GM11168 (cell line): ENCODE data around the gene THOP1.

Experiments
- in situ Hi-C: fragments of 300-500 bp; cut with MboI; formaldehyde crosslinking; loops from one replicate; pipeline ENCODE4 v1.12.0; 2022; ENCODE audit warnings: low sequenced_read_pairs; ENCODE audit not compliant: unreplicated experiment

The THOP1 gene

DNA sequence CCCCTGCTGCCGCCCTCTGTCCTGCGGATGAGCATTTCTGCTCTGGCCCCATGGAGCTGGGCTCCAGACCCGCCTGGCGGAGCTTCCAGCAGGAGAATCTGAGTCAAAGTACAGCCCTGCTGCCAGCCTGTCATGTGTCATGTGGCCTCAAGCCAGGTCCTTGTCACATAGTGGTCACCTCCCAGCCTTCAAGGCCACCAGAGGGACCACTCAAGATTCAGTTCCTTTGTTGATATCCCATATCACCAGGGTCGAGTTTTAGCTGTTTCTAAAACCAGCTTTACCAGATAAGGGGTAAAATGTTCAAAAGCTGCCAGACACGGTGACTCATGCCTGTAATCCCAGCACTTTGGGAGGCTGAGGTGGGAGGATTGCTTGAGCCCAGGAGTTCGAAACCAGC, 13.4 kb downstream of the THOP1 start:
- in situ Hi-C loops, result no loop called here

DNA sequence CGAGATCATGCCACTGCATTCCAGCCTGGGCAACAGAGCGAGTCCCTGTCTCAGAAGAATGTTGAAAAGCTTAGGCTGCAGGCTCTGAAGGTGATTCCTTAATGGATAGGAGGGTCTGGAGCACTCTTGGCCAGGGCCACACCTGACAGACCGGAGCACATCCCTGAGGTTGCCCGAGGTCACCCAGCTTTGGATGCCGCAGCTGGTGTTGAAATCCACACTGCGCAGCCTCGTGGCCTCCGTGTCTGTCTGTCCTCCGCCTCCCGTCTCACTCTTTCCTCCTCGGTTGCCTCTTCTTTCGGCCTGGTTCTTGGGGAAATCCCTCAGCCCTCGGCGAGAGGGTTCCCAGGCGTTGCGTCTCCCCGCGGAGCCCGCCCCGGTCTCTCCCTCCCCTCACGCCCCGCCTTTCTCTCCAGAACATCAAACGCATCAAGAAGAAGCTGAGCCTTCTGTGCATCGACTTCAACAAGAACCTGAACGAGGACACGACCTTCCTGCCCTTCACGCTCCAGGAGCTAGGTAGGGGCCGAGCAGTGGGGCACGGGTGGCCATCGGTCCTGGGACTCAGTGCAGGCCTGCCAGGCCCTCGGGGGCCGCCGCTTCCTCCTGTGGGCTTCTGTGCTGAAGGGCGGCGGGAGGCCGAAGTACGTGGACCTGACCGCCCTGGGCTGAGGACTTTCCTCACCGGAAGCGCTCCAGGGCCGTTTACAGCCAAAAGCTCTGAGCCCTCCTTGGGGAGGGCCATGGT, 14.1 kb downstream of the THOP1 start:
- in situ Hi-C loops, result no loop called here

DNA sequence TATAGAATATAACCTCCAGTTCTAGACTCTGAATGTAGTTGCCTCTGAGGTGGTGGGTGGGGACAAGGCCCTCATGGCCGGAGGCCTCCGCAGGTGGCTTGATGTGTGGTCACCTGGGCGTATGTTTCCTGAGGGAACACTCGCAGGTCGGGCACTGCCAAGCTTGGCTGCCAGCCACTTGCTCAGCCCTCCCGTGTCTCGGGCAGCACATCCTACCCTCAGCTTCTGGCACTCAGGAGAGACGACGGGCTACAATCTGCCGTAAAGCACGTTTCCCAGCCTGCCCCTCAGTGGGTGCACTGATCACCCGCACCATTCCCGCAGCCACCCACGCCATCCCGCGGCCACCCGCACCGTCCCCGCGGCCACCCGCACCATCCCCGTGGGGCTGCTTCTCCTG, 15.2 kb downstream of the THOP1 start:
- in situ Hi-C loops, result no loop called here

DNA sequence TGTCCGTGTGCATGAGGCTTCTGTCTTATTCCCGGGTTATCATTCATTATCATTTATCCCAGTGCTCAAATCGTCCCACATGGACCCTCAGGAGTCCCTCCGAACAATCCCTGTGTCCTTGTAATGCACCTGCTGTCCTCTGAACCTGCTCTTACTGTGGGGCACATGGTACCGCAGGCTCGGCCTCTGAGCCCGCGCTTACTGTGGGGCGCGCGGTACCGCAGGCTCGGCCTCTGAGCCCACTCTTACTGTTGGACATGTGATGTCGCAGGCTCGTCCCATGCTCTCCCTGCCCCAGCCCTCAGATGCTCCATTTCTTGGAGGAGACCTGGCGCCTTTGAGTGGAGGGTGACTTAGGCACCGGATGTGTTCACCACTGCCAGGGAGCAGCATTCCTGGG, 17.5 kb downstream of the THOP1 start:
- in situ Hi-C loops, result no loop called here

DNA sequence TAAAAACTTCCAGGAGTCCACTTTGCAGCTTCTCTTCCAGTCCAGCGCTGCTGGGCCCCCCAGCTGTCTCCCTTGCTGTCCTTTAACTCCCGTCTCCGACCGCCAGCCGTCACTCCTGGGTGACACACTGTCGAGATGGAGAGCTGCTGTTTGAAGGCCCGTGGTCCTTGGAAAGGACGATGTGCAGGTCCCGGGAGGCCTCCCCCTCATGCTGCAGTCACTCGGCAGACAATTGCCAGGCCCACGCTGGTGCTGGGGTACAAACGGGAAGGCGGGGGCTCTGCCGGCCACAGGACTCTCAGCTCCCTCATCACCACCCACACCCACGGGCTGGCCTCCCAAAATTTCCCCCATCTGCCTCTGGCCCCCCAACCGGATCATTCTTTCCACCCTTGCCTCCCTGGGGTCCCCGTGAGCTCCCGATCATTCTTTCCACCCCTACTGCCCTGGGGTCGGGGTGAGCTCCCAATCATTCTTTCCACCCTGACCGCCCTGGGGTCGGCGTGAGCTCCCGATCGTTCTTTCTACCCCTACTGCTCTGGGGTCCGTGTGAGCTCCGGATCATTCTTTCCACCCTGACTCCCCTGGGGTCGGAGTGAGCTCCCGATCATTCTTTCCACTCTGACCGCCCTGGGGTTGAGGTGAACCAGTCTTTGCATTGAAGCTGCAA, 18.3 kb downstream of the THOP1 start:
- in situ Hi-C loops, result no loop called here

DNA sequence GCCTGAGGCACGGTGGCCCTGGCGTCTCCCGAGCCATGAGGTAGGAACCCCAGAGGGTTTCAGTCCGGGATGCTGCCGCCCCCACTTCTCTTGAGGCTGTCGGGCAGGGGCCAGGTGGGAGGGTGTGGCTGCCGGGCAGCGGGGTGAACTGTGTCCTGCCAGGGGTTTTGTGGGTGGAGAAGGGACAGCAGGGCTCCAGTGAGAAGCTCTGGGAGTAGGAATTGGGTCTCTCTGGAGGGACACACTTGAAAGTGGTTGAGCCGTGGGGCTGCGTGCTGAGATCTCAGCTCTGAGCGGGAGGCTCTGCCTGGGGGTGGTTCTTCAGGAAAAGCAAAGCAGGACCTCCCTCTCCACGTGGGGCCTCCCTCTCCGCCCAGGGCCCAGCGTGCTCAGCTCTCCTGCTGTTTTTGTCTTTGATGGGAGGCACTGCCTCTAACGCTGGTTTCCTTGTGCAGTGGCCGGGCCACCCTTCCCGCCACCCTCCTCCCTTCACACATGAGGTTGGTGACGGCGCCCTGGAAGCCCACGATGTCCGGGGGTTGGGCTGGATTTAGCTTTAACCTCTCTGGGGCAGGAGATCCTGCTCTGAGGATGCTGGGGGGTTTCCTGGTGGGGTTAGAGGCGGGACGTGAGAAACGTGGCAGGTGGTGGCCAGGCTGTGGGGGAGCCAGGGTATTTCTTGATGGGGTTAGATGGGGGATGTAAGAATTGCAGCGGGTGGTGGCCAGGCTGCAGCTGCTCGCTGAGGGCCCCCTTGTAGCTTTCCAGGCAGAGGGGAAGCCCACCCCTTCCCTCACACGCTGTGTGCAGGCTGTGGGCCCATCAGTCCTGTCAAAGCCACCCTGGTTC, 19.1 kb downstream of the THOP1 start:
- in situ Hi-C loops, result no loop called here

DNA sequence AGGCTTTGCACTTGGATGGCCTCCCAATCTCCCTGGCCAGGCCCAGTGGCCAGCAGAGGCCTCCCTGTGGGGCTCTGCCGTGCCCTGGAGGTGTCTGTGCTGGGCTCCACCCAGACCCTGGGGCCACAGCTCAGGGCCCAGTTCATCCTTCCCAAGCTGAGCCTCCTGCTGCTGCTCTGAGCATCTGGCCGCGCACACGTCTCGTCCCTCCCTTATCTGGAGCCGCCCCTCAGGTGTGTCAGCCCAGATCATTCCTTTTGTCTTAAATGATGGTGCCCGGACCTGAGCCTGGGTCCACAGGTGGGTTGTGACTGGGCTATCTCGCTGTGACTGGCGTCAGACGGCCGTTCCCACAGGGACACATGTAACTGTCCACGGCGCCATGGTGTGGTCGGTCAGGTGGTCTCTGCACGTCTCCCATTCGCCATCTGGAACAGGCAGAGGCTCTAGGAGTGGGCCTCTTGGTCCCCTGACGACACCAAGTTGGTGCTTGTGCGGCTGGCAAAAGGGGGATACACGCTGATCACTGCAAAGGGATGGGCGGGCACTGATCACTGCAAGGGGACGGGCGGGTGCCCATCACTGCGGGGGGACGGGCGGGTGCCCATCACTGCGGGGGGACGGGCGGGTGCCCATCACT, 20.1 kb downstream of the THOP1 start:
- in situ Hi-C loops, result no loop called here

DNA sequence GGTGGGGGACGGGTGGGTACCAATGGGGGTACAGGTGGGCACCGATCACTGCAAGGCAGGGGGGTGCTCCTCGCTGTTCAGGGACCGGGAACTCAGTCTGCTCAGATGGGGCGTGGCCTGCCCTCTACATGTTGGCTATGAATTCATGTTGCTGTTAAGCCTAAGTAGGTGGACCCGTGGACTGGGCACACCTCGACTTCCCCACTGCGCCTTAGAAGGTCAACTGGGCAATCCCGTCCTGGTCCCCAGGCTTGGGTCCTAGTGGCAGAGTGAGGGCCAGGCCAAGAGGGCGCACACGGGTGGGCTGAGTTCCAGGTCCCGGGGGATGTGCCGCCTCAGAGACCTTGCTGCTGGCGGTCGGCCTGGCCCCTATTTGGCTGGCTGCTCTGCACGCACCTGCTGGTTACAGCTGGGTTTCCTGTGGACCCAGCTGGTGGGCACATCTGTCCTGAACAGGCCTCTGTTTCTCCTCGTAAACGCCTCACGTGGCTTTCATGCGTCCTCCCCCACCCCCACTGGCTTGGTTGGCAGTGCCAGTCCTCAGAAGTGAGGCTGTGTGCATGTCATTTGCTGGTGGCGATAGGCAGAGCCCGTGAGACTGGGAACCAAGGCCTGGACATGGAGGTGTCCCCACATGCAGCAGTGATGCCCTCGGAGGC, 20.8 kb downstream of the THOP1 start:
- in situ Hi-C loops, result no loop called here

DNA sequence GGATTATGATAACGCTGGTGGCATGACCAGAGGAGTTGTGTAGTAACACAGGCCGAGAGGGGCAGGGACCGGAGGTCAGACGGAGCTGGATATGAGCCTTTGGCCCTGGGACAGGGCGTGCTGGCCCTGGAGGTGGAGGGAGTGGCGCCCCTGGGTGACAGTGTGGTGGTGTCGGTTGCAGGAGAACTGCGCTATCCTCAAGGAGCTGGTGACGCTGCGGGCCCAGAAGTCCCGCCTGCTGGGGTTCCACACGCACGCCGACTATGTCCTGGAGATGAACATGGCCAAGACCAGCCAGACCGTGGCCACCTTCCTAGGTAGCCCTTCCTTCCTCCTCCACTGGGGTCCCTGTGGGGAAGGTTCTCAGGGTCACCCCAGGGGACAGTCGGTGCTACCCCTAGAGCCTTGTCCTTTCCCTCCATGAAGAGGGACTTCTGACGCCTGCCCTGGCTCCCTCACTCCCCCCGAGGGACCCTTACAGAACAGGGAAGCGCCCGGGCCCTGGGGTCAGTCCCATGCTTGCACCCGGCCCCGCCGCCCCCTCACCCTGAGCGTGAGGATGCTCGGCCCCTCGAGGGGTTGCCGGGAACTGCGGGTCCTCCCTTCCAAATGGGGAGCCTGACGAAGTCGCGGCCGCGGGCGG, 21.6 kb downstream of the THOP1 start:
- in situ Hi-C loops, result no loop called here

DNA sequence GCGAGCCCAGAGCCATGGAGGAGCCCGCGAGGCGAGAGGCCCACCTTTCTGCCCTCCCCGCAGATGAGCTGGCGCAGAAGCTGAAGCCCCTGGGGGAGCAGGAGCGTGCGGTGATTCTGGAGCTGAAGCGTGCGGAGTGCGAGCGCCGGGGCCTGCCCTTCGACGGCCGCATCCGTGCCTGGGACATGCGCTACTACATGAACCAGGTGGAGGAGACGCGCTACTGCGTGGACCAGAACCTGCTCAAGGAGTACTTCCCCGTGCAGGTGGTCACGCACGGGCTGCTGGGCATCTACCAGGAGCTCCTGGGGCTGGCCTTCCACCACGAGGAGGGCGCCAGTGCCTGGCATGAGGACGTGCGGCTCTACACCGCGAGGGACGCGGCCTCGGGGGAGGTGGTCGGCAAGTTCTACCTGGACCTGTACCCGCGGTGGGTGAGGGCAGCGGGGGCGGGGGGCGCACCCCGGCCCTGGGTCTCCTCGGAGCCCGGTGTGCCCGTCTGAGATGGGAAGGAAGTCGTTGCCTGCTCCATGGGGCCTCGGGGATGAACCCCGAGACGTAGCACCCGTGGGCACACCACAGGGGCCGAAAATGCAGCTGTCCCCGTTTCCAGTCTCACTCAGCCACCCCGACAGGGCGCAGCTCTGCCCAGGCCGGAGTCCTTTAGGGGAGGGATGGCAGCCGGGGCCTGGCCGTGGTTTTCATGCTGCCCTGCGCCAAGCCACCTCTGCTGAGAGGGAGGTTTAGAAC, 22.3 kb downstream of the THOP1 start:
- in situ Hi-C loops, result no loop called here

DNA sequence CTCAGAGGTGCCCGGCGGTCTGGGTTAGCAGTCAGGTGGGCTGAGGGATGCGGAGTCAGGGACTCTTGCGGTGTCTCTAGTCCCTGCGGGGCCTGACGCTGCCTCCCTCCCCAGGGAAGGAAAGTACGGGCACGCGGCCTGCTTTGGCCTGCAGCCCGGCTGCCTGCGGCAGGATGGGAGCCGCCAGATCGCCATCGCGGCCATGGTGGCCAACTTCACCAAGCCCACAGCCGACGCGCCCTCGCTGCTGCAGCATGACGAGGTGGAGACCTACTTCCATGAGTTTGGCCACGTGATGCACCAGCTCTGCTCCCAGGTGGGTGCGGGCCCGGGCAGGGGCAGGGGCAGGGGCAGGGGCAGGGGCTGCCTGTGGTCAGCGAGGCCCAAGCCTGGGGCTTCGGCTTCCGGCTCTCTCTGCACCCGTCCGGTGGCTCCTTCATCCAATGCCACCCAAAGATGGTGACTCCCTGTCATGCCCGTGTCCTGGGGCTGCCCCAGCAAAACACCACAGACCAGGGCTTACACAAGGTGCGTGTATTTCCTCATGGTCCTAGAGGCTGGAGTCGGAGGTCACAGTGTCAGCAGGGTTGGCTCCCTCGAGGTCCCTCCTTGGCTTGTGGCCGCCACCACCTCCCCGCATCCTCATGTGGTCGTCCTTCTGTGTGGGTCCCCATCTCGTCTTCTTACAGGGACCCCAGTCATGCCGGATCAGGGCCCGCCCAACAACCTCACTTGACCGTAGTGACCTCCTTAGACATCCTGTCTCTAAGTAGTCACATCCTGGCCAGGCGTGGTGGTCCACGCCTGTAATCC, 23.0 kb downstream of the THOP1 start:
- in situ Hi-C loops, result no loop called here

DNA sequence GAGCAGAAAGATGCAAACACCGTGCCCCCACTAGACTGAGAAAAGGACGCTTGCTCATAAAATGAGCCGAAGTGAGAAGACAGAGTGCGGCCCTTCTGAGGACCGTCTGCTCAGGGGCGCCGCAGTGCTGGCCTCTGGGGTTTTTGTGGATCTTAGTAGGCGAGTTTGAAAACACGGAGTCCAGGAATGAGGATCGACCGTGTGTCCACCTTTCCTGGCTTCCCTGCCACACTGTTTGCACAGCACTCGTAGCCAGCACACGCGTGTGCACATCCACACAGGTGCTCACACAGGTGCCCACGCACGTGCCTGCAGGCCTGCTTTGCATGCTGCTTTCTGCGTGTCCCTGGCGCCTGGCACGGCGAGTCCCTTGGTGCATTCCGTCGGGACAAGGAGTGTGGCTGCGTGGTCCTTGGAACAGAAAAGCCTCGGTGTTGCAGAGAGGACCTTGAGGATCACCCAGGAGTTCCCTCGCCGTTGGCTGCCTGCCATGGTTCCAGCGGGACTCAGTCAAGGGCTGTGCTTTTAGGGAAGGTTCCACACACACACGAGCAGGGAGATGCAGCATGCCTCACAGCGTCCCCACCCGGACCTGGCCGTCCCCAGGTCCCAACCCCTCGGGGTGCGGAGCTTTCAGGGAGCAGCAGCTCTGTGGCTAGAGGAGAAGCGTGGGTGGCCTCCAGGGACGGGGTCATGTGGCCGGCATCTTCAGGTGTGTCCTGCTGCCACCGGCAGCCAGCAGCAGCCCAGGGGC, 24.3 kb downstream of the THOP1 start:
- in situ Hi-C loops, result no loop called here

DNA sequence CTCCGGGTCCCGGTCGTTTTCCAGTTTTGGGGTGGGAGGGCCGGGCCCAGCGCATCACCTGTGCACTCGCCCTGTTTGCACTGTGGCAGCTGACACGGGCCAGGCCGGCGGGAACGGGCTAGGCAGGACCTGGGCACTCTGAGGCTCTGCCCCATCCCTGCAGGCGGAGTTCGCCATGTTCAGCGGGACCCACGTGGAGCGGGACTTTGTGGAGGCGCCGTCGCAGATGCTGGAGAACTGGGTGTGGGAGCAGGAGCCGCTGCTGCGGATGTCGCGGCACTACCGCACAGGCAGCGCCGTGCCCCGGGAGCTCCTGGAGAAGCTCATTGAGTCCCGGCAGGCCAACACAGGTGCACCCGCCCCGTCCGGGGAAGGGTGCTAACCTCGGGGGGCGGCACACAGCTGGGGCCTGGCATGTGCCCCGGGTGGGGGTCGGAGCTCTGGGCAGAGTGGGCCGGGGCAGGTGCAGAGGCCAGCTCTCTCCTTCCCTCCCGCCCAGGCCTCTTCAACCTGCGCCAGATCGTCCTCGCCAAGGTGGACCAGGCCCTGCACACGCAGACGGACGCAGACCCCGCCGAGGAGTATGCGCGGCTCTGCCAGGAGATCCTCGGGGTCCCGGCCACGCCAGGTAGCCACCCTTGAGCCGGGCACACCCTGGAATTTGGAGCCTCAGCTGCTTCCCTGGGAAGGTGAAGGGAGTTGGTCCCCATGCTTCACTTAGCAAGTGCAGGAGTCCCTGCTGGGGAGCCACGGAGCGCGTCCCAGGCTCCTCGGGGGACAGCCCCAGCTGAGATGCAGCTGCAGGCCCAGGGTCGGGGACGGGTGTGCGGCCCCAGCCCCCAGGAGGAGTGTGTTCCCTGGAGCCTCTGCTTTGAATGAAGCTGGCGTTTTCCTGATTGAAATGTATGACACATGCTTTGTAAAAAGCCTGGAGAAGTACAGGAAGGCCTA, 25.1 kb downstream of the THOP1 start:
- in situ Hi-C loops, result no loop called here

DNA sequence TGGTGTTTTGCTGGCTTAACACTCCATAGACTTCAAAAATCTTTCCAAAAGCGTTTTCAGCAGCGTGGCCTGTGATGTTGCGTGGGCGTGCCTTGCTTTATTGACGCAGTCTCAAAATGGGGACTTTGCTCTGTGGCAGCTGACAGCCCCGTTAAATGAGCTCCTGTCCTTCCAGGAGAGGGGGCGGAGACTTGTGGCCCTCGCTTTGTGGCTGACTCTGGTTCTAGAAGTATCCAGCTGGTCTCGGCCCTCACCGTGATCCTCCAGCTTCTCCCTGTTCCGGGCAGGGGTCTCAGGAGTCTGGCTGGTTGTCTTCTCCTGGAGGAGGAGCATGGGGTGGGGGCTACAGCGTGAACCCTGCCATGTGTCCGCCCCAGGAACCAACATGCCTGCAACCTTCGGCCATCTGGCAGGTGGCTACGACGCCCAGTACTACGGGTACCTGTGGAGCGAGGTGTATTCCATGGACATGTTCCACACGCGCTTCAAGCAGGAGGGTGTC, 26.0 kb downstream of the THOP1 start:
- in situ Hi-C loops, result no loop called here

DNA sequence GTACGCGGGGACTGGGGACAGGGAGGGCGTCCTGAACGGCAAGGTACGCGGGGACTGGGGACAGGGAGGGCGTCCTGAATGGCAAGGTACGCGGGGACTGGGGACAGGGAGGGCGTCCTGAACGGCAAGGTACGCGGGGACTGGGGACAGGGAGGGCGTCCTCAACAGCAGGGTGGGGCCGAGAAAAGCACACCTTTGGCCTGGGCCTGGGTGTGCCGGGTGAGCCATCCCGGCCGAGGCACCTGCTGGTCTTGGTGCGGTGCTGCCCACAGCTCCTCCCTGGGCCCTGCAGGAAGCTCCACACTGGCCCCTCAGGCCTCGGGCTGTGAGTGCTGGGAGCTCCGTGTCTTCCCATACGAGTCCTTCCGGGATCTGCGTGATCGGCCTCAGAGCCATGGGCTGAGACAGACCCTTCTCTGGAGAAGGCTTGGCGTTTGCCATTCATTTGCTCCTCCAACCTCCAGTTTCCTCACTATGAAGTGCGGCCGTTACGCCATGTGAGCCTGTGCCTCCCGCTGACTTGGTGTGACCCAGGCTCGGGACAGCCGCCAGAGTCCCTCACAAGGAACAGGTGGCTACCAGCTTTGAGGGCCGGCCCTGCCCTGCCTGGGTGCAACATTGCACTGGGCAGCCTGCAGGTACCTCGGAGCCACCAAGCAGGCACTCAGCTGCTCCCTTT, 26.6 kb downstream of the THOP1 start:
- in situ Hi-C loops, result no loop called here
